Tibial nerve (tissue), 3 donors: ENCODE data around the gene MCCC1.

ENCODE experiments used
- EP300 ChIP-seq, 2 donors: sonication (generic); formaldehyde crosslinking; IDR thresholded peaks; one replicate each; pipeline ENCODE4 v1.6.1; 2017; ENCODE audit warnings: antibody characterized with exemption in 2 of 2, mild to moderate bottlenecking in 1 of 2
- POLR2A ChIP-seq, 2 donors: fragments of 450-650 bp; IDR thresholded peaks; one replicate each; pipeline ENCODE4 v1.6.1; 2017; ENCODE audit warnings: antibody characterized with exemption in 2 of 2, mild to moderate bottlenecking in 2 of 2, moderate library complexity in 2 of 2

GRCh38 chr3:183006396-183007002 lies 92.8 kb downstream of the MCCC1 start:
- TF ChIP-seq POLR2A (IDR thresholded peaks at IDR 0.05), result no peak
- no peak for TF ChIP-seq EP300 (IDR thresholded peaks at IDR 0.05)
